ENCODE data around the gene MPDU1. TPM values are rescaled to one million over a fixed set of nuclear protein-coding genes. Genes with fewer than 3 reads are reported as not detected.

The MPDU1 gene
- total RNA-seq, 1 experiment from 2014 or later: 154 TPM

- DNase-seq (ENCODE audit: low read depth, low spot score): no peak
- in situ Hi-C loops (cut with HindIII; ENCODE audit: low pct_unique_long_range_greater_than_20kb, low sequenced_read_pairs): no loop called here
Observed at GRCh38 chr17:7576432-7576937, 7.2 kb upstream of the MPDU1 start.

GRCh38 chr17:7577327-7578199 lies 6.1 kb upstream of the MPDU1 start:
- in situ Hi-C loops (cut with HindIII; ENCODE audit: low pct_unique_long_range_greater_than_20kb, low sequenced_read_pairs): no loop called here
- DNase-seq (ENCODE audit: low read depth, low spot score): no peak

- peak; percentile 93 for DNase-seq (ENCODE audit: low read depth, low spot score)
- in situ Hi-C loops (cut with HindIII; ENCODE audit: low pct_unique_long_range_greater_than_20kb, low sequenced_read_pairs): no loop called here
Observed at GRCh38 chr17:7579001-7579833, 4.4 kb upstream of the MPDU1 start, which contains the start of gene CD68. CD68 (plus strand) TSS chr17:7579638; CDS start chr17:7579678, 40 bp downstream.

- in situ Hi-C loops (cut with HindIII; ENCODE audit: low pct_unique_long_range_greater_than_20kb, low sequenced_read_pairs): no loop called here
- DNase-seq (ENCODE audit: low read depth, low spot score): no peak
Observed at GRCh38 chr17:7579834-7580603, 3.6 kb upstream of the MPDU1 start.

- in situ Hi-C loops (cut with HindIII; ENCODE audit: low pct_unique_long_range_greater_than_20kb, low sequenced_read_pairs): no loop called here
- DNase-seq (ENCODE audit: low read depth, low spot score): no peak
Observed at GRCh38 chr17:7580604-7581575, 2.8 kb upstream of the MPDU1 start.

GRCh38 chr17:7582396-7583252 lies 1.0 kb upstream of the MPDU1 start:
- in situ Hi-C loops (cut with HindIII; ENCODE audit: low pct_unique_long_range_greater_than_20kb, low sequenced_read_pairs): no loop called here
- DNase-seq (ENCODE audit: low read depth, low spot score): no peak

- DNase-seq (ENCODE audit: low read depth, low spot score): peak; percentile 69
- in situ Hi-C loops (cut with HindIII; ENCODE audit: low pct_unique_long_range_greater_than_20kb, low sequenced_read_pairs): no loop called here
Observed at GRCh38 chr17:7586673-7587419, 3.2 kb downstream of the MPDU1 start.

- in situ Hi-C loops (cut with HindIII; ENCODE audit: low pct_unique_long_range_greater_than_20kb, low sequenced_read_pairs): no loop called here
- no peak for DNase-seq (ENCODE audit: low read depth, low spot score)
Observed at GRCh38 chr17:7587420-7588151, 3.9 kb downstream of the MPDU1 start.

- DNase-seq (ENCODE audit: low read depth, low spot score): no peak
- in situ Hi-C loops (cut with HindIII; ENCODE audit: low pct_unique_long_range_greater_than_20kb, low sequenced_read_pairs): no loop called here
Observed at GRCh38 chr17:7588553-7589203, 5.0 kb downstream of the MPDU1 start.

GRCh38 chr17:7589204-7589868 lies 5.7 kb downstream of the MPDU1 start:
- in situ Hi-C loops (cut with HindIII; ENCODE audit: low pct_unique_long_range_greater_than_20kb, low sequenced_read_pairs): no loop called here
- peak; percentile 84 for DNase-seq (ENCODE audit: low read depth, low spot score)

- in situ Hi-C loops (cut with HindIII; ENCODE audit: low pct_unique_long_range_greater_than_20kb, low sequenced_read_pairs): no loop called here
- no peak for DNase-seq (ENCODE audit: low read depth, low spot score)
Observed at GRCh38 chr17:7589891-7590691, 6.4 kb downstream of the MPDU1 start, which contains the start of gene SOX15. SOX15 (minus strand) TSS chr17:7590094; CDS start chr17:7589676, 418 bp downstream.

GRCh38 chr17:7590743-7591142 lies 7.1 kb downstream of the MPDU1 start:
- in situ Hi-C loops (cut with HindIII; ENCODE audit: low pct_unique_long_range_greater_than_20kb, low sequenced_read_pairs): no loop called here
- DNase-seq (ENCODE audit: low read depth, low spot score): no peak

- in situ Hi-C loops (cut with HindIII; ENCODE audit: low pct_unique_long_range_greater_than_20kb, low sequenced_read_pairs): no loop called here
- DNase-seq (ENCODE audit: low read depth, low spot score): no peak
Observed at GRCh38 chr17:7591596-7591995, 7.9 kb downstream of the MPDU1 start.

Measured in SK-MEL-5 (cell line).